GM12891 (cell line): ENCODE results near the gene MS4A15.

Experiments
- POLR2A ChIP-seq: IDR thresholded peaks from 2 replicates; pipeline ENCODE4 v1.6.1; 2011; ENCODE audit warnings: low read depth, low read length, control low read depth
- POLR2AphosphoS5 ChIP-seq: IDR thresholded peaks from 2 replicates; pipeline ENCODE4 v1.6.1; 2011; ENCODE audit warnings: low read depth, low read length, control low read depth
- SPI1 ChIP-seq: IDR thresholded peaks from 2 replicates; pipeline ENCODE4 v1.6.1; 2011; ENCODE audit warnings: low read depth, low read length, control low read depth
- TAF1 ChIP-seq: IDR thresholded peaks from 2 replicates; pipeline ENCODE4 v1.6.1; 2011; ENCODE audit warnings: low read depth, low read length, control low read depth

DNA sequence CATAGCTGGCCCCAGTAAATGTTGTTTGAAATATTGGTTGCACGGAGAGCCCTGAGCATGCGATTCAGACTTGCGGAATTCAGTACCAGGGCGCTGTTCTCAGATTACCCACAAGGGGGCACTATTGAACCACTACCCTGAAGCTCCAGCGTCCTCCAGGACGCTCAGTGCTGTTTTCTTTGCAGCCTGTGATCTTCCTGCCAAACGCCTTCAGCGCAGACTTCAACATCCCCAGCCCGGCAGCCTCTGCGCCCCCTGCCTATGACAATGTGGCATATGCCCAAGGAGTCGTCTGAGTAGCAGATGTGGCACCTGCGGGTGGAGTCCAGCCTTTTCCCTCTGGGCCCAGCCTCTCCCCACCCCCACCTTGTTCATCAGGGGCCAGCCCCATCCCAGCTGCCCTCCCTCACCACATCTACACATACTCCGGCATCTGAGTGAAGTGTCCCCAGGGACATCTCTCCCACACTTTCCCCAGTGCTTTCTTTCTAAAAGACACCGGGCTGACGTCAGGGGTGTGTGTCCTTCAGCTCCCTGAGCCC, 18.8 kb downstream of the MS4A15 start:
- TF ChIP-seq POLR2AphosphoS5, result no peak
- TF ChIP-seq POLR2A, result no peak
- TF ChIP-seq SPI1, result no peak
- TF ChIP-seq TAF1, result no peak
